Measurements from ENCODE around the gene OPN1MW3.
"Not testable (repeated sequence)": the region's sequence is repeated elsewhere in the genome, so short reads cannot be mapped to it uniquely, and the experiment has no call there.

DNA sequence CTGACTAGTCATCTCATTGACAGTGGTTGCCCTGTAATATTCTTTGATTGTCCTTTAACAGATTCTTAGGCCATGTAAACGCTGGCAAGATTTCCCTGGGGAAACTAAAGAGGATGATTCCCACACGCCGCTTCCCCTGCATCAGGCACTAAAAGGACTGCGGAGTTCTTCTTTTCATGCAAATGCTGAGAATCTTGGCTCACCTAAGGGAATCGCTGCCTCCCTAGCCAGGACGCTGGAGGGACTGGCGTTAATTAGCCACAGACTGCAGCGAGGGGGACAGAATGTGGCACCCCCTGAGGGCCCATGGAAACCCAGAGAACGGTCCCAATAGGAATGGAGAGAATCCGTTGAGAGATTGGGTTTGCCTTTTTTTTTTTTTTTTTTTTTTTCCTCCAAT is 29.0 kb downstream of the OPN1MW3 start:
- TF ChIP-seq CTCF (conservative IDR thresholded peaks at IDR 0.05; ENCODE audit: low read length); EZH2phosphoT487 (IDR thresholded peaks at IDR 0.05; ENCODE audit: borderline replicate concordance, low read depth, low read length): not testable (repeated sequence)
